IMR-90 (cell line): Measurements from ENCODE around the gene SLC5A7. TPM values are rescaled to one million over a fixed set of nuclear protein-coding genes. Genes with fewer than 3 reads are reported as not detected.

Experiments used
- ATAC-seq: fragments of 200-7000 bp; cut with Tn5 transposase; 2 replicates; pipeline ENCODE4 v1.9.1; 2020; ENCODE audit warnings: low read depth, mild to moderate bottlenecking, moderate library complexity
- BruUV-seq: library from RNA; stranded (reverse); fragments of 400-500 nt; replicated peaks from 2 replicates; lab custom pipeline; 2021; lab: Mats Ljungman, UMichigan
- CTCF ChIA-PET: fragments of 300-600 bp; formaldehyde crosslinking; extraction: SDS; loops from one replicate; lab custom pipeline; 2021; ENCODE audit warnings: antibody characterized with exemption; lab: Yijun Ruan, JAX
- POLR2A ChIA-PET: fragments of 300-600 bp; sonication (Branson Sonifier 250); formaldehyde crosslinking; loops from one replicate; lab custom pipeline; 2022; ENCODE audit warnings: antibody characterized with exemption; ENCODE audit not compliant: unreplicated experiment; lab: Charles Lee
- DNase-seq: peaks from one replicate; pipeline ENCODE4 v3.0.0; 2013
- H2AFZ ChIP-seq: replicated peaks from 2 replicates; pipeline ENCODE3; 2013; ENCODE audit warnings: low read length, mild to moderate bottlenecking; ENCODE audit not compliant: poor library complexity
- H2AK5ac ChIP-seq: 2 replicates; pipeline ENCODE4 v1.6.1; 2013; ENCODE audit warnings: low read depth, low read length, inconsistent platforms
- H2AK9ac ChIP-seq: replicated peaks from 2 replicates; pipeline ENCODE3; 2013; ENCODE audit warnings: mild to moderate bottlenecking, low read depth, low read length, moderate library complexity; ENCODE audit not compliant: poor library complexity
- H2BK120ac ChIP-seq: 2 replicates; pipeline ENCODE4 v1.6.1; 2013; ENCODE audit warnings: low read depth, low read length, inconsistent platforms
- H2BK15ac ChIP-seq: 3 replicates; pipeline ENCODE4 v1.6.1; 2013; ENCODE audit warnings: low read depth, low read length, inconsistent platforms
- H2BK20ac ChIP-seq: 2 replicates; pipeline ENCODE4 v1.6.1; 2013; ENCODE audit warnings: low read depth, mild to moderate bottlenecking, inconsistent platforms, low read length, moderate library complexity
- H2BK5ac ChIP-seq: 2 replicates; pipeline ENCODE4 v1.6.1; 2013; ENCODE audit warnings: mild to moderate bottlenecking, low read depth, low read length, inconsistent platforms; ENCODE audit not compliant: poor library complexity, severe bottlenecking
- H3K14ac ChIP-seq: replicated peaks from 2 replicates; pipeline ENCODE4 v1.6.1; 2013; ENCODE audit warnings: low read depth, low read length, inconsistent platforms
- H3K18ac ChIP-seq: 2 replicates; pipeline ENCODE4 v1.6.1; 2013; ENCODE audit warnings: low read depth, low read length, control low read depth
- H3K23ac ChIP-seq: 2 replicates; pipeline ENCODE4 v1.6.1; 2013; ENCODE audit warnings: low read depth, low read length, inconsistent platforms
- H3K27ac ChIP-seq: 2 replicates; pipeline ENCODE4 v1.5.1; 2013; ENCODE audit warnings: mild to moderate bottlenecking, control low read depth, low read length; ENCODE audit not compliant: insufficient read depth
- H3K27me3 ChIP-seq: 2 replicates; pipeline ENCODE4 v1.6.1; 2013; ENCODE audit warnings: low read length; ENCODE audit not compliant: control insufficient read depth, insufficient read depth
- H3K36me3 ChIP-seq: 2 replicates; pipeline ENCODE4 v1.6.1; 2013; ENCODE audit warnings: low read length, mixed read lengths; ENCODE audit not compliant: control insufficient read depth, insufficient read depth
- H3K4ac ChIP-seq: 2 replicates; pipeline ENCODE4 v1.6.1; 2013; ENCODE audit warnings: low read depth, low read length, inconsistent platforms
- H3K4me1 ChIP-seq: 2 replicates; pipeline ENCODE4 v1.6.1; 2013; ENCODE audit warnings: low read length, mixed read lengths; ENCODE audit not compliant: control insufficient read depth, insufficient read depth
- H3K4me2 ChIP-seq: 2 replicates; pipeline ENCODE4 v1.6.1; 2013; ENCODE audit warnings: low read depth, mild to moderate bottlenecking, control low read depth, low read length, moderate library complexity
- H3K4me3 ChIP-seq: 2 replicates; pipeline ENCODE4 v1.5.1; 2013; ENCODE audit warnings: low read depth, mild to moderate bottlenecking, control low read depth, low read length, moderate library complexity; ENCODE audit not compliant: insufficient read depth
- H3K56ac ChIP-seq: 2 replicates; pipeline ENCODE4 v1.6.1; 2013; ENCODE audit warnings: low read length, inconsistent platforms; ENCODE audit not compliant: insufficient read depth; ENCODE audit errors: extremely low read depth
- H3K79me1 ChIP-seq, 2 experiments: 2 replicates each; pipeline ENCODE4 v1.6.1; 2013; ENCODE audit warnings: low read length in 2 of 2, inconsistent platforms in 1 of 2, low read depth in 1 of 2
- H3K9ac ChIP-seq: 2 replicates; pipeline ENCODE4 v1.6.1; 2013; ENCODE audit warnings: low read depth, low read length, control low read depth
- H3K9me1 ChIP-seq: 2 replicates; pipeline ENCODE4 v1.6.1; 2013; ENCODE audit warnings: low read length, inconsistent platforms; ENCODE audit not compliant: insufficient read depth
- H3K9me3 ChIP-seq: 2 replicates; pipeline ENCODE4 v1.6.1; 2013; ENCODE audit warnings: low read length; ENCODE audit not compliant: control insufficient read depth, insufficient read depth
- H4K20me1 ChIP-seq: 2 replicates; pipeline ENCODE4 v1.6.1; 2013; ENCODE audit warnings: low read length, inconsistent platforms; ENCODE audit not compliant: insufficient read depth
- H4K5ac ChIP-seq: 2 replicates; pipeline ENCODE4 v1.6.1; 2013; ENCODE audit warnings: mild to moderate bottlenecking, low read depth, low read length, control low read depth
- H4K8ac ChIP-seq, 2 experiments: 2 replicates each; pipeline ENCODE4 v1.6.1; 2013; ENCODE audit warnings: low read depth in 2 of 2, low read length in 2 of 2, control low read depth in 1 of 2, inconsistent platforms in 1 of 2
- H4K91ac ChIP-seq: 2 replicates; pipeline ENCODE4 v1.6.1; 2013; ENCODE audit warnings: low read depth, low read length, inconsistent platforms; ENCODE audit not compliant: insufficient read depth
- BHLHE40 ChIP-seq: fragments of 150-350 bp; IDR thresholded peaks from 2 replicates; pipeline ENCODE4 v1.6.1; 2016; ENCODE audit warnings: mild to moderate bottlenecking, low read depth, low read length
- CEBPB ChIP-seq: IDR thresholded peaks from 2 replicates; pipeline ENCODE4 v1.6.1; 2012; ENCODE audit warnings: low read depth, low read length, improper control_type of control experiment
- CHD1 ChIP-seq: IDR thresholded peaks from 2 replicates; pipeline ENCODE4 v1.6.1; 2012; ENCODE audit warnings: low read depth, low read length, improper control_type of control experiment
- FOS ChIP-seq: fragments of 150-350 bp; IDR thresholded peaks from 2 replicates; pipeline ENCODE4 v1.6.1; 2016; ENCODE audit warnings: low read depth, low read length
- MAFK ChIP-seq: IDR thresholded peaks from 2 replicates; pipeline ENCODE4 v1.6.1; 2012; ENCODE audit warnings: low read depth, low read length, improper control_type of control experiment
- MXI1 ChIP-seq: IDR thresholded peaks from 2 replicates; pipeline ENCODE4 v1.6.1; 2012; ENCODE audit warnings: low read depth, mild to moderate bottlenecking, low read length, moderate library complexity, borderline replicate concordance
- NFE2L2 ChIP-seq: fragments of 150-350 bp; IDR thresholded peaks from 2 replicates; pipeline ENCODE4 v1.6.1; 2016; ENCODE audit warnings: low read depth, mild to moderate bottlenecking, low read length
- POLR2A ChIP-seq: IDR thresholded peaks from 2 replicates; pipeline ENCODE4 v1.6.1; 2012; ENCODE audit warnings: mild to moderate bottlenecking, low read depth, low read length
- RAD21 ChIP-seq: IDR thresholded peaks from 2 replicates; pipeline ENCODE4 v1.6.1; 2012; ENCODE audit warnings: low read length, improper control_type of control experiment
- RCOR1 ChIP-seq: IDR thresholded peaks from 2 replicates; pipeline ENCODE4 v1.6.1; 2012; ENCODE audit warnings: mild to moderate bottlenecking, low read length, improper control_type of control experiment; ENCODE audit not compliant: insufficient replicate concordance
- RFX5 ChIP-seq: IDR thresholded peaks from 2 replicates; pipeline ENCODE4 v1.8.0; 2012; ENCODE audit warnings: low read depth, mild to moderate bottlenecking, low read length, moderate library complexity
- SMC3 ChIP-seq: fragments of 150-350 bp; IDR thresholded peaks from 2 replicates; pipeline ENCODE4 v1.6.1; 2016; ENCODE audit warnings: low read depth, mild to moderate bottlenecking, antibody characterized with exemption, low read length, moderate library complexity
- WGBS, 2 experiments: methylation state at CpG; one replicate each; pipeline versions ENCODE4 v1.1.5 to v1.1.7; 2013; ENCODE audit warnings: missing lambda C conversion rate in 2 of 2; ENCODE audit not compliant: insufficient read length in 1 of 2; ENCODE audit errors: extremely low coverage in 2 of 2; 5-methylcytosine and 5-hydroxymethylcytosine counted together
- dilution Hi-C: fragments of 300-500 bp; cut with HindIII; formaldehyde crosslinking; loops from one replicate; pipeline ENCODE4 v1.14.3; 2018; ENCODE audit warnings: low sequenced_read_pairs; ENCODE audit not compliant: unreplicated experiment
- in situ Hi-C: fragments of 300-500 bp; cut with MboI; formaldehyde crosslinking; loops from 3 replicates; pipeline ENCODE4 v1.14.3; 2019; ENCODE audit warnings: low sequenced_read_pairs, inconsistent platforms, mixed read lengths
- intact Hi-C: fragments of 100-400 bp; cut with micrococcal nuclease; formaldehyde crosslinking; loops from 2 replicates; pipeline ENCODE4 v1.10.0; 2022
- polyA plus RNA-seq, 3 experiments: library from polyadenylated mRNA; depleted of rRNA; stranded (reverse); fragments of >200 nt; gene quantifications; 2 replicates each; pipeline ENCODE4 v1.2.3, GENCODE V29; 2012; ENCODE audit warnings: low replicate concordance in 1 of 3
- total RNA-seq: library from RNA; depleted of rRNA; stranded (reverse); fragments of >200 nt; gene quantifications from 2 replicates; pipeline ENCODE4 v1.2.3, GENCODE V29; 2012
- TF ChIP-seq, protein P1 (sequence below): fragments of 150-350 bp; IDR thresholded peaks from 2 replicates; pipeline ENCODE4 v1.6.1; 2016; ENCODE audit warnings: low read depth, mild to moderate bottlenecking, low read length, moderate library complexity, borderline replicate concordance
- TF ChIP-seq, protein P2 (sequence below): conservative IDR thresholded peaks from 2 replicates; pipeline ENCODE4 v1.5.1; 2012; ENCODE audit warnings: mild to moderate bottlenecking, low read depth, low read length, improper control_type of control experiment

The SLC5A7 gene
- total and polyA plus RNA-seq, 2 of the 4 experiments (the other 2 are of a cell fraction), result not detected

GRCh38 chr2:107986278-107987217 is at the start of gene SLC5A7 (continued):
- TF ChIP-seq CHD1, result no peak
- no peak for TF ChIP-seq NFE2L2
- no peak for TF ChIP-seq BHLHE40
- no peak for TF ChIP-seq POLR2A

DNA sequence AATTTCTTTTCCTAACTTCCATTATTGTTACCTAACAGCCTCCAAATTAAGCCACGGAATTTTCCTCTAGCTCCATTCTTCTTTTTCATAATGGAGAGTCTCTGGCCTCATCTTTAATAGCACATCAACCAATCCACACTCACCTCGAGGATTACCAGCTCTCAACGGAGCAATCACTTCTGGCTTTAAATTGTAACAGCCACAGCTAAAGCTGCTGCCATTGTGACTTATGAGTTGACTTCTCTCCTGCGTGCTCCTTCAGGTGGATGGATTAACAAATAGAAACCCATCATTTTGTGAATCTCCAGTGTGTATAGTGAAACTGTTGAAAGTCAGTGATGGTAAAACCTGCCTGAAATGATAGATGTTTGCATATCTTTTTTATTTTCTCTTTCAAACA is 24.9 kb upstream of the SLC5A7 start:
- no peak overlapping the region for H4K91ac ChIP-seq
- CTCF ChIA-PET, result no interaction called here
- WGBS, 2 experiments, result no CpG with 5 or more reads among the region's 4 CpGs

More for the DNA sequence above, 24.9 kb upstream of the SLC5A7 start:
- no peaks in the 10 kb centered on the region for H3K4me1 ChIP-seq
- H3K9me1 ChIP-seq, result no peaks in the 10 kb centered on the region
- no peak overlapping the region for H4K8ac ChIP-seq
- no peaks in the 10 kb centered on the region for H4K20me1 ChIP-seq
- H3K27me3 ChIP-seq, result no peaks in the 10 kb centered on the region
- H2BK15ac ChIP-seq, result no peak overlapping the region
- no peaks in the 10 kb centered on the region for H3K79me1 ChIP-seq
- no peak overlapping the region for H2BK120ac ChIP-seq
- no peaks in the 10 kb centered on the region for H3K36me3 ChIP-seq
- DNase-seq (no peak), ATAC-seq (no peak)
- no peak overlapping the region for H3K27ac ChIP-seq
- no TSS peak for BruUV-seq
- H3K23ac ChIP-seq, result no peak overlapping the region
- no peak overlapping the region for H3K18ac ChIP-seq
- POLR2A ChIA-PET, result no interaction called here
- no peak overlapping the region for H2AFZ ChIP-seq
- no peaks in the 10 kb centered on the region for H3K9me3 ChIP-seq
- intact Hi-C loops (no loop called here), dilution Hi-C loops (no loop called here), in situ Hi-C loops (no loop called here)
- no peak overlapping the region for H2AK9ac ChIP-seq
- no peak overlapping the region for H3K4me3 ChIP-seq
- H3K56ac ChIP-seq, result no peak overlapping the region
- no peak overlapping the region for H2AK5ac ChIP-seq
- H2BK5ac ChIP-seq, result no peak overlapping the region
- TF ChIP-seq RCOR1 (no peak), MXI1 (no peak), RAD21 (no peak), RFX5 (no peak), MAFK (no peak), POLR2A (no peak), SMC3 (no peak), CEBPB (no peak), CHD1 (no peak), FOS (no peak), NFE2L2 (no peak)
- TF ChIP-seq, protein P1, sequence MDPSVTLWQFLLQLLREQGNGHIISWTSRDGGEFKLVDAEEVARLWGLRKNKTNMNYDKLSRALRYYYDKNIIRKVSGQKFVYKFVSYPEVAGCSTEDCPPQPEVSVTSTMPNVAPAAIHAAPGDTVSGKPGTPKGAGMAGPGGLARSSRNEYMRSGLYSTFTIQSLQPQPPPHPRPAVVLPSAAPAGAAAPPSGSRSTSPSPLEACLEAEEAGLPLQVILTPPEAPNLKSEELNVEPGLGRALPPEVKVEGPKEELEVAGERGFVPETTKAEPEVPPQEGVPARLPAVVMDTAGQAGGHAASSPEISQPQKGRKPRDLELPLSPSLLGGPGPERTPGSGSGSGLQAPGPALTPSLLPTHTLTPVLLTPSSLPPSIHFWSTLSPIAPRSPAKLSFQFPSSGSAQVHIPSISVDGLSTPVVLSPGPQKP, result no peak
- TF ChIP-seq, protein P2, sequence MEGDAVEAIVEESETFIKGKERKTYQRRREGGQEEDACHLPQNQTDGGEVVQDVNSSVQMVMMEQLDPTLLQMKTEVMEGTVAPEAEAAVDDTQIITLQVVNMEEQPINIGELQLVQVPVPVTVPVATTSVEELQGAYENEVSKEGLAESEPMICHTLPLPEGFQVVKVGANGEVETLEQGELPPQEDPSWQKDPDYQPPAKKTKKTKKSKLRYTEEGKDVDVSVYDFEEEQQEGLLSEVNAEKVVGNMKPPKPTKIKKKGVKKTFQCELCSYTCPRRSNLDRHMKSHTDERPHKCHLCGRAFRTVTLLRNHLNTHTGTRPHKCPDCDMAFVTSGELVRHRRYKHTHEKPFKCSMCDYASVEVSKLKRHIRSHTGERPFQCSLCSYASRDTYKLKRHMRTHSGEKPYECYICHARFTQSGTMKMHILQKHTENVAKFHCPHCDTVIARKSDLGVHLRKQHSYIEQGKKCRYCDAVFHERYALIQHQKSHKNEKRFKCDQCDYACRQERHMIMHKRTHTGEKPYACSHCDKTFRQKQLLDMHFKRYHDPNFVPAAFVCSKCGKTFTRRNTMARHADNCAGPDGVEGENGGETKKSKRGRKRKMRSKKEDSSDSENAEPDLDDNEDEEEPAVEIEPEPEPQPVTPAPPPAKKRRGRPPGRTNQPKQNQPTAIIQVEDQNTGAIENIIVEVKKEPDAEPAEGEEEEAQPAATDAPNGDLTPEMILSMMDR, result no peak
- H4K5ac ChIP-seq, result no peak overlapping the region
- H2BK20ac ChIP-seq, result no peak overlapping the region
- H3K9ac ChIP-seq, result no peak overlapping the region
- no peak overlapping the region for H3K4me2 ChIP-seq
- no peak overlapping the region for H3K14ac ChIP-seq
- no peak overlapping the region for H3K4ac ChIP-seq
